GM12878 (cell line): ENCODE measurements around the gene EEFSEC. TPM values are rescaled to one million over a fixed set of nuclear protein-coding genes. Genes with fewer than 3 reads are reported as not detected.

Experiments
- ATAC-seq: fragments of 200-7000 bp; cut with Tn5 transposase; 3 replicates; pipeline ENCODE4 v1.9.1; 2020; ENCODE audit warnings: mild to moderate bottlenecking, moderate library complexity
- BruUV-seq: library from RNA; stranded (reverse); fragments of 400-500 nt; replicated peaks from 2 replicates; lab custom pipeline; 2021; lab: Mats Ljungman, UMichigan
- CTCF ChIA-PET: fragments of 300-600 bp; sonication (Branson Sonifier 250); formaldehyde crosslinking; extraction: SDS; loops from one replicate; lab custom pipeline; 2021; ENCODE audit warnings: inconsistent platforms; lab: Yijun Ruan, JAX
- POLR2A ChIA-PET: fragments of 350-600 bp; formaldehyde crosslinking; extraction: SDS; loops from one replicate; lab custom pipeline; 2021; ENCODE audit warnings: inconsistent platforms; lab: Charles Lee
- RAD21 ChIA-PET: fragments of 300-600 bp; sonication (Branson Sonifier 250); formaldehyde crosslinking; loops from one replicate; lab custom pipeline; 2023; ENCODE audit warnings: antibody characterized with exemption; ENCODE audit not compliant: unreplicated experiment; lab: Charles Lee
- SMC1A ChIA-PET: fragments of 300-600 bp; sonication (Branson Sonifier 250); formaldehyde crosslinking; loops from one replicate; lab custom pipeline; 2023; ENCODE audit not compliant: unreplicated experiment, uncharacterized antibody; lab: Charles Lee
- DNase-seq: peaks from one replicate; pipeline ENCODE4 v3.0.0-alpha.2; 2011; ENCODE audit warnings: low read depth, low spot score
- FAIRE-seq: peaks from 3 replicates; lab custom pipeline; 2011; peaks lifted over from hg19 to GRCh38; lab: Jason Lieb, UNC
- H2AFZ ChIP-seq: 2 replicates; pipeline ENCODE4 v1.6.0; 2011; ENCODE audit warnings: low read depth, low read length, control low read depth; ENCODE audit not compliant: control insufficient read depth
- H3K27ac ChIP-seq: 2 replicates; pipeline ENCODE4 v1.5.1; 2011; ENCODE audit warnings: control low read depth; ENCODE audit not compliant: control insufficient read depth, insufficient read depth
- H3K27me3 ChIP-seq, 2 experiments: replicated peaks in 1 of 2; 2 replicates each; pipeline versions ENCODE4 v1.6.0 to v1.6.1; 2011; ENCODE audit warnings: low read length in 1 of 2; ENCODE audit not compliant: control insufficient read depth in 2 of 2, insufficient read depth in 2 of 2
- H3K36me3 ChIP-seq, 2 experiments: 2 replicates each; pipeline ENCODE4 v1.5.1; 2011; ENCODE audit warnings: low read length in 1 of 2; ENCODE audit not compliant: control insufficient read depth in 2 of 2, insufficient read depth in 2 of 2
- H3K4me1 ChIP-seq: 2 replicates; pipeline ENCODE4 v1.6.1; 2011; ENCODE audit warnings: mild to moderate bottlenecking, low read length, moderate library complexity, mixed read lengths; ENCODE audit not compliant: control insufficient read depth, insufficient read depth
- H3K4me2 ChIP-seq: 2 replicates; pipeline ENCODE4 v1.6.0; 2011; ENCODE audit warnings: control low read depth; ENCODE audit not compliant: control insufficient read depth, insufficient read depth
- H3K4me3 ChIP-seq: fragments of 200-600 bp; sonication (generic); 2 replicates; pipeline ENCODE4 v1.5.1; 2016
- H3K79me2 ChIP-seq: 2 replicates; pipeline ENCODE4 v1.6.0; 2011; ENCODE audit warnings: low read length; ENCODE audit not compliant: control insufficient read depth, insufficient read depth
- H3K9ac ChIP-seq: 2 replicates; pipeline ENCODE4 v1.8.0; 2011; ENCODE audit warnings: low read length, control low read depth, mixed read lengths; ENCODE audit not compliant: control insufficient read depth, insufficient read depth
- H3K9me3 ChIP-seq: replicated peaks from 3 replicates; pipeline ENCODE4 v1.5.1; 2011; ENCODE audit warnings: mild to moderate bottlenecking, low read length; ENCODE audit not compliant: control insufficient read depth, insufficient read depth
- H4K20me1 ChIP-seq: 2 replicates; pipeline ENCODE4 v1.6.0; 2011; ENCODE audit not compliant: control insufficient read depth, insufficient read depth
- BRCA1 ChIP-seq: IDR thresholded peaks from 2 replicates; pipeline ENCODE4 v1.6.1; 2011; ENCODE audit warnings: low read depth, low read length, improper control_type of control experiment
- CEBPB ChIP-seq, 2 experiments: fragments of 150-350 bp in 1 of 2; IDR thresholded peaks; 2 replicates each; pipeline ENCODE4 v1.6.1; 2012 to 2014; ENCODE audit warnings: low read depth in 2 of 2, low read length in 2 of 2, borderline replicate concordance in 1 of 2, inconsistent platforms in 1 of 2
- E2F4 ChIP-seq: IDR thresholded peaks from 2 replicates; pipeline ENCODE4 v1.6.1; 2012; ENCODE audit warnings: low read depth, low read length, improper control_type of control experiment
- EED ChIP-seq: sonication (generic); IDR thresholded peaks from 2 replicates; pipeline ENCODE4 v1.6.1; 2016; ENCODE audit warnings: antibody characterized with exemption, low read depth
- FOXK2 ChIP-seq: fragments of 450-650 bp; IDR thresholded peaks from 2 replicates; pipeline ENCODE4 v1.6.1; 2017; ENCODE audit warnings: mild to moderate bottlenecking, moderate library complexity
- GATAD2B ChIP-seq: fragments of 450-650 bp; conservative IDR thresholded peaks from 2 replicates; pipeline ENCODE4 v1.6.1; 2017; ENCODE audit warnings: low read depth, mild to moderate bottlenecking, moderate library complexity
- NBN ChIP-seq: fragments of 450-650 bp; IDR thresholded peaks from 2 replicates; pipeline ENCODE4 v1.6.1; 2016
- NFIC ChIP-seq: IDR thresholded peaks from 2 replicates; pipeline ENCODE4 v1.6.1; 2012; ENCODE audit warnings: low read depth, mild to moderate bottlenecking, inconsistent platforms, low read length, moderate library complexity
- NFYA ChIP-seq: IDR thresholded peaks from 2 replicates; pipeline ENCODE4 v1.6.1; 2011; ENCODE audit warnings: low read depth, mild to moderate bottlenecking, low read length, improper control_type of control experiment, borderline replicate concordance
- NKRF ChIP-seq: fragments of 450-650 bp; conservative IDR thresholded peaks from 2 replicates; pipeline ENCODE4 v1.6.1; 2017; ENCODE audit warnings: mild to moderate bottlenecking, moderate library complexity
- PAX8 ChIP-seq: fragments of 450-650 bp; IDR thresholded peaks from 2 replicates; pipeline ENCODE4 v1.6.1; 2017; ENCODE audit warnings: mild to moderate bottlenecking, moderate library complexity
- POLR2AphosphoS5 ChIP-seq: IDR thresholded peaks from 2 replicates; pipeline ENCODE4 v1.6.1; 2011; ENCODE audit warnings: mild to moderate bottlenecking, low read length, inconsistent platforms
- SMAD1 ChIP-seq: fragments of 450-650 bp; IDR thresholded peaks from 2 replicates; pipeline ENCODE4 v1.6.1; 2018; ENCODE audit warnings: mild to moderate bottlenecking, low read depth; ENCODE audit not compliant: partially characterized antibody
- SUPT20H ChIP-seq: IDR thresholded peaks from 2 replicates; pipeline ENCODE4 v1.6.1; 2011; ENCODE audit warnings: low read depth, mild to moderate bottlenecking, low read length, moderate library complexity, borderline replicate concordance; ENCODE audit not compliant: control insufficient read depth
- ZNF384 ChIP-seq: IDR thresholded peaks from 2 replicates; pipeline ENCODE4 v1.6.1; 2012; ENCODE audit warnings: low read depth, mild to moderate bottlenecking, low read length, improper control_type of control experiment, borderline replicate concordance
- ZZZ3 ChIP-seq: IDR thresholded peaks from 2 replicates; pipeline ENCODE4 v1.6.1; 2011; ENCODE audit warnings: low read depth; ENCODE audit not compliant: control insufficient read depth, insufficient read length
- WGBS: methylation state at CpG from one replicate; pipeline ENCODE4 v1.1.6; 2016; ENCODE audit warnings: low lambda C conversion rate; ENCODE audit not compliant: insufficient replicate concordance, insufficient coverage; ENCODE audit errors: missing lambda C conversion rate; 5-methylcytosine and 5-hydroxymethylcytosine counted together
- in situ Hi-C: fragments of 300-500 bp; cut with MboI; formaldehyde crosslinking; loops from 9 replicates; pipeline ENCODE4 v1.14.3; 2018; ENCODE audit warnings: mixed read lengths
- intact Hi-C: fragments of 100-400 bp; cut with micrococcal nuclease; formaldehyde crosslinking; loops from one replicate; pipeline ENCODE4 v1.14.2; 2022; ENCODE audit not compliant: unreplicated experiment
- polyA plus RNA-seq, 11 experiments: library from polyadenylated mRNA; depleted of rRNA in 4 of 11; unstranded in 6 of 11; stranded (reverse) in 5 of 11; fragments of >200 nt; fragmentation: Nextera tagmentation in 4 of 11; fragmentation: Illumina TruSeq in 1 of 11; extraction: Ambion mirVana in 4 of 11; extraction: Trizol in 1 of 11; gene quantifications; 1 replicate in 1 of 11; 2 replicates in 10 of 11; pipeline versions ENCODE4 v1.2.1 to v1.2.3, GENCODE V29; 2011 to 2016; ENCODE audit warnings: inconsistent platforms in 2 of 11, missing spikeins in 2 of 11, low read depth in 1 of 11
- total RNA-seq, 4 experiments: library from RNA; depleted of rRNA in 3 of 4; stranded (reverse); fragments of >200 nt in 3 of 4; fragmentation: Illumina TruSeq in 1 of 4; extraction: Trizol in 1 of 4; gene quantifications; 2 replicates each; pipeline versions ENCODE4 v1.2.1 to v1.2.3, GENCODE V29; 2013 to 2021
- TF ChIP-seq, protein P1 (sequence below): fragments of 450-650 bp; IDR thresholded peaks from 2 replicates; pipeline ENCODE4 v1.6.1; 2016; ENCODE audit warnings: mild to moderate bottlenecking

EEFSEC gene
- total and polyA plus RNA-seq, 10 of the 15 experiments (the other 5 are each of a cell fraction or from before 2014, with no cell fraction given): 0.29 to 29.1 (median 16.1) TPM

DNA sequence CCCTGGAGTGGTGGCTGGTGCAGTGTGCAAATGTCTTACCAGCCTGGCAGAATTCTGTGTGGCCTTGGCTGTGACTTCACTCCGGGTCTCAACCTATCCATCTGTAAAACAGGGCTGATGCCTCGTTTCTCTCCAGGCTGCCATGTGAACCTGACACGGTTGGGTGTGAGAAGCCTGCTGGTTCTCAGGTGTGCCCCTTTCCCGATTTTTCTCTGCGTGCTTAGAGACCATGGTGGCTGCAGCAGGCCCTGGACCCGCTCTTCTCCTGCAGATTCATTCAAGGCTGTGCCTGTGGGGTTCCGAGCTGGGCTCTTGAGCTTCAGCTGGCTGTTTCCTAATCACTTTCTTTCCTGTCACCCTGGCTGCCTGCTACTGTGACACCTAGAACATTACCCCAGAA, 38.9 kb downstream of the EEFSEC start:
- no peak overlapping the region for H3K4me2 ChIP-seq
- no peaks in the 10 kb centered on the region for H3K36me3 ChIP-seq
- no peak overlapping the region for H3K27ac ChIP-seq
- BruUV-seq: no TSS peak
- no peaks in the 10 kb centered on the region for H3K79me2 ChIP-seq
- ChIA-PET CTCF (no interaction called here), RAD21 (no interaction called here), SMC1A (no interaction called here)
- H4K20me1 ChIP-seq: no peaks in the 10 kb centered on the region
- H2AFZ ChIP-seq: no peak overlapping the region
- WGBS: 98% methylated on average over 7 of the region's 7 CpGs
- FAIRE-seq: no peak
- in situ Hi-C loops: no loop called here
- no peak overlapping the region for H3K4me3 ChIP-seq
- no peak overlapping the region for H3K9ac ChIP-seq
- no peaks in the 10 kb centered on the region for H3K4me1 ChIP-seq
- TF ChIP-seq ZZZ3 (no peak), NKRF (no peak), ZNF384 (no peak), NFIC (no peak), SMAD1 (no peak), EED (no peak), GATAD2B (no peak), PAX8 (no peak), NFYA (no peak), E2F4 (no peak), POLR2AphosphoS5 (no peak), SUPT20H (no peak), FOXK2 (no peak), BRCA1 (no peak), NBN (no peak), CEBPB (IDR thresholded peaks at IDR 0.05; ENCODE audit: borderline replicate concordance in 1 of 2, low read depth in 2 of 2, low read length in 2 of 2) (no peak)
- TF ChIP-seq, protein P1, sequence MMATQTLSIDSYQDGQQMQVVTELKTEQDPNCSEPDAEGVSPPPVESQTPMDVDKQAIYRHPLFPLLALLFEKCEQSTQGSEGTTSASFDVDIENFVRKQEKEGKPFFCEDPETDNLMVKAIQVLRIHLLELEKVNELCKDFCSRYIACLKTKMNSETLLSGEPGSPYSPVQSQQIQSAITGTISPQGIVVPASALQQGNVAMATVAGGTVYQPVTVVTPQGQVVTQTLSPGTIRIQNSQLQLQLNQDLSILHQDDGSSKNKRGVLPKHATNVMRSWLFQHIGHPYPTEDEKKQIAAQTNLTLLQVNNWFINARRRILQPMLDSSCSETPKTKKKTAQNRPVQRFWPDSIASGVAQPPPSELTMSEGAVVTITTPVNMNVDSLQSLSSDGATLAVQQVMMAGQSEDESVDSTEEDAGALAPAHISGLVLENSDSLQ: no peak
- TF ChIP-seq, all 136 proteins: peak for 0
- POLR2A ChIA-PET: no interaction called here
- no peak for ATAC-seq
- DNase-seq: no peak
- no peaks in the 10 kb centered on the region for H3K27me3 ChIP-seq
- intact Hi-C loops: no loop called here
- no peaks in the 10 kb centered on the region for H3K9me3 ChIP-seq
